Heart right ventricle (tissue), 16 donors: ENCODE data around the gene SDR9C7. TPM values are rescaled to one million over a fixed set of nuclear protein-coding genes. Genes with fewer than 3 reads are reported as not detected.
"Not testable (repeated sequence)": the region's sequence is repeated elsewhere in the genome, so short reads cannot be mapped to it uniquely, and the experiment has no call there.

Source experiments
- ATAC-seq, 8 donors: fragments of 200-7000 bp; cut with Tn5 transposase; one replicate each; pipeline ENCODE4 v1.9.1; 2020; ENCODE audit warnings: mild to moderate bottlenecking in 8 of 8, moderate library complexity in 8 of 8, moderate number of reproducible peaks in 1 of 8
- DNase-seq, 2 donors: peaks; one replicate each; pipeline ENCODE4 v3.0.0-alpha.2; 2020
- H3K27ac ChIP-seq, 10 donors: fragments of 200-600 bp; sonication (generic) in 2 of 10; one replicate each; pipeline versions ENCODE4 v1.5.0 to v1.8.0; 2020 to 2022; ENCODE audit warnings: mild to moderate bottlenecking in 3 of 10
- H3K27me3 ChIP-seq, 7 donors: fragments of 200-600 bp; one replicate each; pipeline ENCODE4 v1.8.0; 2021 to 2022; ENCODE audit warnings: mild to moderate bottlenecking in 2 of 7
- H3K36me3 ChIP-seq, 9 donors: fragments of 200-600 bp; sonication (generic) in 1 of 9; one replicate each; pipeline versions ENCODE4 v1.5.0 to v1.8.0; 2020 to 2022; ENCODE audit warnings: mild to moderate bottlenecking in 2 of 9
- H3K4me1 ChIP-seq, 9 donors: fragments of 200-600 bp; sonication (generic) in 1 of 9; one replicate each; pipeline versions ENCODE4 v1.5.0 to v1.8.0; 2020 to 2022; ENCODE audit warnings: mild to moderate bottlenecking in 4 of 9
- H3K4me3 ChIP-seq, 10 donors: fragments of 200-600 bp; sonication (generic) in 2 of 10; one replicate each; pipeline versions ENCODE4 v1.5.0 to v1.8.0; 2020 to 2022; ENCODE audit warnings: mild to moderate bottlenecking in 7 of 10, moderate library complexity in 2 of 10
- H3K9me3 ChIP-seq, 11 donors: fragments of 200-600 bp in 10 of 11; sonication (generic) in 2 of 11; one replicate each; pipeline versions ENCODE4 v1.5.0 to v1.8.0; 2013 to 2022; ENCODE audit warnings: mild to moderate bottlenecking in 2 of 11, control low read depth in 1 of 11, moderate library complexity in 1 of 11
- WGBS, 2 donors: extraction: QIAGEN DNeasy Blood & Tissue Kit; methylation state at CpG; one replicate each; pipeline ENCODE4 v1.1.7; 2013; ENCODE audit warnings: inconsistent platforms in 1 of 2; 5-methylcytosine and 5-hydroxymethylcytosine counted together
- intact Hi-C, 10 donors: fragments of 100-400 bp; cut with DNase I; formaldehyde crosslinking; loops; one replicate each; pipeline versions ENCODE4 v1.11.1 to v1.14.2; 2022
- long read RNA-seq, 3 donors: library from polyadenylated mRNA; unstranded; transcript quantifications; one replicate each; pipeline ENCODE4 v2.0.0, GENCODE V29; 2020 to 2021
- polyA plus RNA-seq, 2 donors: library from polyadenylated mRNA; stranded (reverse); fragments of 200-250 nt; gene quantifications; one replicate each; pipeline ENCODE4 v1.2.3, GENCODE V29; 2013
- total RNA-seq, 10 donors: library from RNA; stranded (reverse); fragmentation: NEBNext Ultra II Directional in 3 of 10; extraction: Animal tissue kit (Norgen Biotek cat#: 25700) in 3 of 10; gene quantifications; one replicate each; pipeline versions ENCODE4 v1.2.1 to v1.2.4, GENCODE V29; 2021 to 2023
- TF ChIP-seq, protein P1 (sequence below), 9 donors: fragments of 200-600 bp; sonication (generic) in 2 of 9; IDR thresholded peaks; one replicate each; pipeline versions ENCODE4 v1.5.0 to v1.8.0; 2021 to 2022; ENCODE audit warnings: antibody characterized with exemption in 9 of 9, mild to moderate bottlenecking in 5 of 9, moderate library complexity in 1 of 9
- donor health status: Arrhythmogenic right ventricular cardiomyopathy.
- donor health status: ischemic (EF 13 %, LVEDD 7.1; RV severe dilation, severe dysfunction).
- donor health status: healthy with polysubstance abuse.
- donor health status: DM: no; HTN: yes; CAD: no.
- donor health status: DM: no; HTN: no; CAD: no.
- donor health status: ischemic (EF 25% LVEDD 6.9; RV normal size, moderate dysfunction).
- donor health status: ischemic (EF 25% LVEDD 5.7; RV mildly dilated, moderate dysfunction).
- donor health status: healthy.
- donor health status: DM: yes; HTN: yes; CAD: no.
- donor health status: Ischemic cardiomyopathy.
- donor health status: ischemic (EF 35%, LVEDD 5.7; RV mildly dilated, moderate dysfunction).
- donor health status: nonischemic (EF 11% LVEDD 7.7; RV severe dilation, severe dysfunction).
- donor health status: DM: yes; HTN: yes; CAD: no.
- donor health status: PGD.
- donor health status: ischemic (EF 29% LVEDD 5.4; RV normal size, mild dysfunction).
- donor health status: nonischemic (EF 23%, LVEDD 6.1; RV moderate dilation, normal function).

SDR9C7 gene
- total RNA-seq (under 1 TPM in 2 of 10 donors, not detected in 8; 0.14 to 0.28 TPM), polyA plus RNA-seq (under 1 TPM; 0.04 to 0.29 TPM)
- long read RNA-seq, donor 1: 0 reads
- long read RNA-seq, donor 2: 0 reads
- long read RNA-seq, donor 3: 0 reads

GRCh38 chr12:56933826-56934625 lies at the start of gene SDR9C7:
Gene SDR9C7 (minus strand): TSS chr12:56934408. CDS start chr12:56934261, 147 bp downstream.
- ATAC-seq (no peak), DNase-seq (no peak)
- 94% methylated on average over 15 of the region's 15 CpGs for WGBS, 2 donors
- intact Hi-C loops: no loop called here
- no peaks in the 10 kb centered on the region for H3K36me3 ChIP-seq
- no peaks in the 10 kb centered on the region for H3K27me3 ChIP-seq
- H3K4me1 ChIP-seq: peaks cover 0 to 21% (median 4%) of the 10 kb centered on the region in 9 donors
- TF ChIP-seq, protein P1, sequence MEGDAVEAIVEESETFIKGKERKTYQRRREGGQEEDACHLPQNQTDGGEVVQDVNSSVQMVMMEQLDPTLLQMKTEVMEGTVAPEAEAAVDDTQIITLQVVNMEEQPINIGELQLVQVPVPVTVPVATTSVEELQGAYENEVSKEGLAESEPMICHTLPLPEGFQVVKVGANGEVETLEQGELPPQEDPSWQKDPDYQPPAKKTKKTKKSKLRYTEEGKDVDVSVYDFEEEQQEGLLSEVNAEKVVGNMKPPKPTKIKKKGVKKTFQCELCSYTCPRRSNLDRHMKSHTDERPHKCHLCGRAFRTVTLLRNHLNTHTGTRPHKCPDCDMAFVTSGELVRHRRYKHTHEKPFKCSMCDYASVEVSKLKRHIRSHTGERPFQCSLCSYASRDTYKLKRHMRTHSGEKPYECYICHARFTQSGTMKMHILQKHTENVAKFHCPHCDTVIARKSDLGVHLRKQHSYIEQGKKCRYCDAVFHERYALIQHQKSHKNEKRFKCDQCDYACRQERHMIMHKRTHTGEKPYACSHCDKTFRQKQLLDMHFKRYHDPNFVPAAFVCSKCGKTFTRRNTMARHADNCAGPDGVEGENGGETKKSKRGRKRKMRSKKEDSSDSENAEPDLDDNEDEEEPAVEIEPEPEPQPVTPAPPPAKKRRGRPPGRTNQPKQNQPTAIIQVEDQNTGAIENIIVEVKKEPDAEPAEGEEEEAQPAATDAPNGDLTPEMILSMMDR (IDR thresholded peaks at IDR 0.05): no peak
- no peak within 1 kb of the TSS for H3K4me3 ChIP-seq
- H3K27ac ChIP-seq: peak within 1 kb of the TSS in 1 of 10 donors; percentile 71
- H3K9me3 ChIP-seq: no peaks in the 10 kb centered on the region

DNA sequence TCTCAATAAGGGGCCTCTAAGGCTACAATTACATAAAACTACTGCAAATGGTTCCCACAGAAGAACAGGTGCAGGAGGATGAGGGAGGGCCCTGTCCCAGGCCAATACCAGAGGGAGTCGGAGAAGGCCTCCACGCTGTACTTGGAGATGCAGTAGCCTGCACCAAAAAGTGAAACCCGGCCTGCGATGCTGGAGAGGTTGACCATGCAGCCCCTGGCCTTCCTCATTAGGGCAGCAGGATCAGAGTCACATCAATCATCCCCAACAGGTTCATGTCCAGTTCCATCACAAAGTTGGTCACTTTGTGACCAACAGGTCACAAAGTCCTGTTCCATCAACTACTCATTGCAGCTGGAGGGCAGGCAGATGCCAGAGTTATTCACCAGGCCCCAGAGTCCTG lies 49.2 kb upstream of the SDR9C7 start:
- no peaks in the 10 kb centered on the region for H3K27me3 ChIP-seq
- ATAC-seq (no peak), DNase-seq (no peak)
- H3K36me3 ChIP-seq: no peaks in the 10 kb centered on the region
- H3K4me3 ChIP-seq: no peak overlapping the region
- 74 to 98% methylated on average over 4 of the region's 4 CpGs for WGBS, 2 donors
- H3K27ac ChIP-seq: no peak overlapping the region
- TF ChIP-seq, protein P1 (IDR thresholded peaks at IDR 0.05): no peak
- intact Hi-C loops: loop anchor here in 1 of 10 donors (10.0 kb wide), 1 partner anchor 149 kb away; no protein-coding TSS in a partner anchor
- no peaks in the 10 kb centered on the region for H3K9me3 ChIP-seq
- peaks cover 0 to 14% (median 11%) of the 10 kb centered on the region in 9 donors for H3K4me1 ChIP-seq

DNA sequence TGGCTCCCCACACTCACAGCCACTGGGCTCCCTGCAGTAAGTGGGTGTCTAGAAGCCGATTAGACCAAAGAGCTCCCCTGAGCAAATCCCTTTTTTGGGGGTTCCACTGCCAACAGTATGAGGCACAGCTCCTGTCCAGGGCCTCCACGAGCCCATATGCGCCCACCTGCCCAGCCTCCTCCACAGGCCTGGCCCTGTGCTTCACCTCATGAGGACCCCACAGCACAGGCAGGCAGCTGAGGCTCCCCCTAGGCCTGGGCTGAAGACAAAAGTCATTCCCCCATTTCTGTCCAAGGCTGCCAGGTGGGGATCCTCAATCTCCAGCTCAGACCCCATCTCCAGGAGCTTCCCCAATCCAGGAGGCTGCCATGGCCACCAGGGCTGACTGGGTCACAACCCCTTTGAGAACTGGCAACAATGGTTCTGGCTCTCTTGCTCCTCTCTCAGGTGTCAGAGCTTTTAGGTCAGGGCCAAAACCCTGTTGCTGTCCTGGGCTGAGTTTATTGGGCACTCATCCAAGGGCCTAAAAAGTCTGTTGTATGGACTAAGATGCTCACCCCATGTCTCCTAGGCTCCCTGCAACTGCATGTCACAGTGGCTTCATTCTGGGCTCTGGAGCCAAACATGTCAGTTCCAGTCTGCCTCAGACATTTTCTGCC lies 48.5 kb upstream of the SDR9C7 start:
- not testable (repeated sequence) for H3K36me3 ChIP-seq, DNase-seq, H3K4me1 ChIP-seq, H3K4me3 ChIP-seq, H3K9me3 ChIP-seq, H3K27ac ChIP-seq, H3K27me3 ChIP-seq, ATAC-seq
- intact Hi-C loops: loop anchor here in 1 of 10 donors (10.0 kb wide), 1 partner anchor 148 kb away; no protein-coding TSS in a partner anchor
- 85 to 87% methylated on average over 3 of the region's 3 CpGs for WGBS, 2 donors

- H3K36me3 ChIP-seq: no peaks in the 10 kb centered on the region
- ATAC-seq: no peak
- H3K4me3 ChIP-seq: no peak overlapping the region
- H3K9me3 ChIP-seq: no peaks in the 10 kb centered on the region
- DNase-seq: no peak
- intact Hi-C loops: loop anchor here in 1 of 10 donors (10.0 kb wide), 1 partner anchor 146 kb away; no protein-coding TSS in a partner anchor
- no peak overlapping the region for H3K27ac ChIP-seq
- TF ChIP-seq, protein P1 (IDR thresholded peaks at IDR 0.05): no peak
- no peaks in the 10 kb centered on the region for H3K27me3 ChIP-seq
- 95 to 97% methylated on average over 4 of the region's 4 CpGs for WGBS, 2 donors
- no peaks in the 10 kb centered on the region for H3K4me1 ChIP-seq
Observed at GRCh38 chr12:56980941-56981530, 46.8 kb upstream of the SDR9C7 start.
